HepG2 (cell line): ENCODE data around the gene HSP90AB1. TPM values are rescaled to one million over a fixed set of nuclear protein-coding genes. Genes with fewer than 3 reads are reported as not detected.

ENCODE experiments used
- ARHGAP35 ChIP-seq: sonication (generic); formaldehyde crosslinking; IDR thresholded peaks from 2 replicates; pipeline ENCODE4 v1.9.0; 2022; ENCODE audit warnings: mild to moderate bottlenecking, inconsistent platforms, moderate library complexity, missing genetic modification reagents, borderline replicate concordance
- ATF2 ChIP-seq: sonication (generic); formaldehyde crosslinking; IDR thresholded peaks from 2 replicates; pipeline ENCODE4 v1.4.0; 2020; ENCODE audit warnings: missing genetic modification reagents
- DPF2 ChIP-seq: sonication (generic); formaldehyde crosslinking; IDR thresholded peaks from 2 replicates; pipeline ENCODE4 v1.4.0; 2020; ENCODE audit warnings: mild to moderate bottlenecking, low read depth, missing genetic modification reagents, borderline replicate concordance
- EED ChIP-seq: sonication (generic); formaldehyde crosslinking; IDR thresholded peaks from 2 replicates; pipeline ENCODE4 v1.5.0; 2020; ENCODE audit warnings: mild to moderate bottlenecking, missing genetic modification reagents
- GATAD1 ChIP-seq: IDR thresholded peaks from 2 replicates; pipeline ENCODE4 v1.6.1; 2016; ENCODE audit warnings: missing genetic modification reagents, missing compliant biosample characterization
- KLF6 ChIP-seq: IDR thresholded peaks from 2 replicates; pipeline ENCODE4 v1.8.0; 2016; ENCODE audit warnings: missing biosample characterization, missing genetic modification reagents
- RFXANK ChIP-seq: IDR thresholded peaks from 2 replicates; pipeline ENCODE4 v1.6.1; 2016
- SPEN ChIP-seq: sonication (generic); formaldehyde crosslinking; IDR thresholded peaks from 2 replicates; pipeline ENCODE4 v1.5.1; 2020; ENCODE audit warnings: low read depth, mild to moderate bottlenecking, missing genetic modification reagents
- XRCC5 ChIP-seq: fragments of 200-400 bp; formaldehyde crosslinking; optimal IDR thresholded peaks from 2 replicates; pipeline ENCODE3; 2017; ENCODE audit warnings: mild to moderate bottlenecking, low read length
- ZFP36 ChIP-seq: fragments of 150-350 bp; IDR thresholded peaks from 2 replicates; pipeline ENCODE4 v1.6.1; 2018; ENCODE audit warnings: borderline replicate concordance, low read length, low read depth; ENCODE audit not compliant: partially characterized antibody
- ZMYM3 ChIP-seq: sonication (generic); formaldehyde crosslinking; IDR thresholded peaks from 2 replicates; pipeline ENCODE4 v1.5.1; 2020; ENCODE audit warnings: mild to moderate bottlenecking, missing genetic modification reagents
- ZNF367 ChIP-seq: sonication (generic); formaldehyde crosslinking; IDR thresholded peaks from 2 replicates; pipeline ENCODE4 v1.4.0; 2020; ENCODE audit warnings: missing genetic modification reagents, borderline replicate concordance
- ZNF431 ChIP-seq: sonication (generic); formaldehyde crosslinking; IDR thresholded peaks from 2 replicates; pipeline ENCODE4 v1.9.0; 2022; ENCODE audit warnings: missing genetic modification reagents, low read depth, mild to moderate bottlenecking, borderline replicate concordance
- ZNF496 ChIP-seq: sonication (generic); formaldehyde crosslinking; IDR thresholded peaks from 2 replicates; pipeline ENCODE4 v1.8.1; 2023; ENCODE audit warnings: mild to moderate bottlenecking, moderate library complexity, missing genetic modification reagents; ENCODE audit not compliant: insufficient replicate concordance
- ZNF510 ChIP-seq: sonication (generic); formaldehyde crosslinking; IDR thresholded peaks from 2 replicates; pipeline ENCODE4 v1.4.0; 2020; ENCODE audit warnings: low read depth, mild to moderate bottlenecking, missing genetic modification reagents
- ZNF543 ChIP-seq: sonication (generic); formaldehyde crosslinking; IDR thresholded peaks from 2 replicates; pipeline ENCODE4 v1.4.0; 2020; ENCODE audit warnings: mild to moderate bottlenecking, missing genetic modification reagents
- ZNF546 ChIP-seq: sonication (generic); formaldehyde crosslinking; conservative IDR thresholded peaks from 2 replicates; pipeline ENCODE4 v1.8.1; 2023; ENCODE audit warnings: mild to moderate bottlenecking, missing genetic modification reagents
- ZNF557 ChIP-seq: sonication (generic); formaldehyde crosslinking; IDR thresholded peaks from 2 replicates; pipeline ENCODE4 v1.4.0; 2020; ENCODE audit warnings: missing genetic modification reagents
- ZNF564 ChIP-seq: sonication (generic); formaldehyde crosslinking; IDR thresholded peaks from 2 replicates; pipeline ENCODE4 v1.8.1; 2023; ENCODE audit warnings: mild to moderate bottlenecking, missing genetic modification reagents
- ZNF569 ChIP-seq: sonication (generic); formaldehyde crosslinking; IDR thresholded peaks from 2 replicates; pipeline ENCODE4 v1.5.0; 2020; ENCODE audit warnings: mild to moderate bottlenecking, missing genetic modification reagents, moderate library complexity, borderline replicate concordance
- ZNF792 ChIP-seq: IDR thresholded peaks from 2 replicates; pipeline ENCODE4 v1.6.1; 2016
- ZNF83 ChIP-seq: sonication (generic); formaldehyde crosslinking; IDR thresholded peaks from 2 replicates; pipeline ENCODE4 v1.4.0; 2020; ENCODE audit warnings: missing genetic modification reagents, mild to moderate bottlenecking, borderline replicate concordance
- ZSCAN31 ChIP-seq: sonication (generic); formaldehyde crosslinking; IDR thresholded peaks from 2 replicates; pipeline ENCODE4 v1.5.0; 2020; ENCODE audit warnings: low read depth, mild to moderate bottlenecking, missing genetic modification reagents
- polyA plus RNA-seq, 8 experiments: library from polyadenylated mRNA; depleted of rRNA in 3 of 8; stranded (reverse) in 7 of 8; unstranded in 1 of 8; fragments of >200 nt; fragmentation: Illumina TruSeq in 4 of 8; extraction: Trizol in 4 of 8; gene quantifications; 2 replicates each; pipeline versions ENCODE4 v1.2.1 to v1.2.3, GENCODE V29; 2011 to 2016; ENCODE audit warnings: low read depth in 4 of 8, missing spikeins in 1 of 8, mixed read lengths in 1 of 8; ENCODE audit not compliant: insufficient read depth in 1 of 8
- total RNA-seq, 5 experiments: library from RNA; depleted of rRNA; stranded (reverse); fragments of >200 nt; fragmentation: Illumina TruSeq; extraction: Trizol; gene quantifications; 2 replicates each; pipeline ENCODE4 v1.2.3, GENCODE V29; 2016; ENCODE audit warnings: low read depth in 1 of 5
- TF ChIP-seq, protein P1 (sequence below): sonication (generic); formaldehyde crosslinking; IDR thresholded peaks from 2 replicates; pipeline ENCODE4 v1.4.0; 2020; ENCODE audit warnings: missing genetic modification reagents, borderline replicate concordance
- TF ChIP-seq, protein P2 (sequence below): sonication (generic); formaldehyde crosslinking; IDR thresholded peaks from 2 replicates; pipeline ENCODE4 v1.5.0; 2020; ENCODE audit warnings: mild to moderate bottlenecking, missing genetic modification reagents, borderline replicate concordance

Gene HSP90AB1
- total and polyA plus RNA-seq, 2 of the 13 experiments (the other 11 are each of a cell fraction or from before 2014, with no cell fraction given): 1,325 to 1,472 TPM

- TF ChIP-seq ZNF543 (CRISPR knock-in tag) (peak; percentile 61; the same call in 1 of the 2 replicates), ZNF367 (CRISPR knock-in tag) (no peak), GATAD1 (0 out of 2 replicates have a peak, but pooled peaks have one; percentile 14), ZFP36 (no peak), ZNF83 (no peak), KLF6 (no peak; the same call in 1 of the 2 replicates), RFXANK (CRISPR knock-in tag) (no peak), ZNF496 (CRISPR knock-in tag) (no peak), ZNF557 (CRISPR knock-in tag) (no peak), DPF2 (no peak), ZNF431 (CRISPR knock-in tag) (no peak; the same call in 1 of the 2 replicates), ZNF569 (CRISPR knock-in tag) (no peak), EED (CRISPR knock-in tag) (peak; percentile 70; the same call in 1 of the 2 replicates), ARHGAP35 (no peak; the same call in none of the 2 replicates), ZSCAN31 (peak; percentile 80; the same call in 1 of the 2 replicates), ZNF546 (CRISPR knock-in tag) (peak; percentile 66; the same call in 1 of the 2 replicates), ZNF510 (no peak), ZNF564 (CRISPR knock-in tag) (peak; percentile 12; the same call in 1 of the 2 replicates), ZMYM3 (CRISPR knock-in tag) (no peak), ZNF792 (peak; percentile 23; the same call in 1 of the 2 replicates), XRCC5 (peak; percentile 44), ATF2 (CRISPR knock-in tag) (0 out of 2 replicates have a peak, but pooled peaks have one; percentile 12), SPEN (CRISPR knock-in tag) (peak; percentile 62; the same call in 1 of the 2 replicates)
- TF ChIP-seq, protein P1, sequence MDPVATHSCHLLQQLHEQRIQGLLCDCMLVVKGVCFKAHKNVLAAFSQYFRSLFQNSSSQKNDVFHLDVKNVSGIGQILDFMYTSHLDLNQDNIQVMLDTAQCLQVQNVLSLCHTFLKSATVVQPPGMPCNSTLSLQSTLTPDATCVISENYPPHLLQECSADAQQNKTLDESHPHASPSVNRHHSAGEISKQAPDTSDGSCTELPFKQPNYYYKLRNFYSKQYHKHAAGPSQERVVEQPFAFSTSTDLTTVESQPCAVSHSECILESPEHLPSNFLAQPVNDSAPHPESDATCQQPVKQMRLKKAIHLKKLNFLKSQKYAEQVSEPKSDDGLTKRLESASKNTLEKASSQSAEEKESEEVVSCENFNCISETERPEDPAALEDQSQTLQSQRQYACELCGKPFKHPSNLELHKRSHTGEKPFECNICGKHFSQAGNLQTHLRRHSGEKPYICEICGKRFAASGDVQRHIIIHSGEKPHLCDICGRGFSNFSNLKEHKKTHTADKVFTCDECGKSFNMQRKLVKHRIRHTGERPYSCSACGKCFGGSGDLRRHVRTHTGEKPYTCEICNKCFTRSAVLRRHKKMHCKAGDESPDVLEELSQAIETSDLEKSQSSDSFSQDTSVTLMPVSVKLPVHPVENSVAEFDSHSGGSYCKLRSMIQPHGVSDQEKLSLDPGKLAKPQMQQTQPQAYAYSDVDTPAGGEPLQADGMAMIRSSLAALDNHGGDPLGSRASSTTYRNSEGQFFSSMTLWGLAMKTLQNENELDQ (CRISPR knock-in tag): 0 out of 2 replicates have a peak, but pooled peaks have one; percentile 41
- TF ChIP-seq, protein P2, sequence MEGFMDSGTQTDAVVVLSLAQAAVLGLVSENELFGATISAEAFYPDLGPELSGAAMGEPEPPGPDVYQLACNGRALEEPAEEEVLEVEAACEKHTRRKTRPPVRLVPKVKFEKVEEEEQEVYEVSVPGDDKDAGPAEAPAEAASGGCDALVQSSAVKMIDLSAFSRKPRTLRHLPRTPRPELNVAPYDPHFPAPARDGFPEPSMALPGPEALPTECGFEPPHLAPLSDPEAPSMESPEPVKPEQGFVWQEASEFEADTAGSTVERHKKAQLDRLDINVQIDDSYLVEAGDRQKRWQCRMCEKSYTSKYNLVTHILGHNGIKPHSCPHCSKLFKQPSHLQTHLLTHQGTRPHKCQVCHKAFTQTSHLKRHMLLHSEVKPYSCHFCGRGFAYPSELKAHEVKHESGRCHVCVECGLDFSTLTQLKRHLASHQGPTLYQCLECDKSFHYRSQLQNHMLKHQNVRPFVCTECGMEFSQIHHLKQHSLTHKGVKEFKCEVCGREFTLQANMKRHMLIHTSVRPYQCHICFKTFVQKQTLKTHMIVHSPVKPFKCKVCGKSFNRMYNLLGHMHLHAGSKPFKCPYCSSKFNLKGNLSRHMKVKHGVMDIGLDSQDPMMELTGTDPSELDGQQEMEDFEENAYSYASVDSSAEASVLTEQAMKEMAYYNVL (CRISPR knock-in tag): peak; percentile 28; the same call in 1 of the 2 replicates
Measured at GRCh38 chr6:44265007-44265721, 18.3 kb downstream of the HSP90AB1 start, which contains the start of gene NFKBIE (continued).
